Thymus (tissue), 11 donors: Measurements from ENCODE around the gene RAB3GAP2. TPM values are rescaled to one million over a fixed set of nuclear protein-coding genes. Genes with fewer than 3 reads are reported as not detected.
"Not testable (repeated sequence)": the region's sequence is repeated elsewhere in the genome, so short reads cannot be mapped to it uniquely, and the experiment has no call there.

Experiments used
- DNase-seq, 9 donors: peaks; one replicate each; pipeline ENCODE4 v3.0.0-alpha.2; 2013; ENCODE audit warnings: low spot score in 9 of 9, low read depth in 6 of 9, missing footprints in 1 of 9
- H3K27ac ChIP-seq, 2 donors: one replicate each; pipeline ENCODE4 v1.5.1; 2013; ENCODE audit warnings: control low read depth in 1 of 2, low read depth in 1 of 2, low read length in 1 of 2, mild to moderate bottlenecking in 1 of 2, moderate library complexity in 1 of 2
- H3K27me3 ChIP-seq, 2 donors: one replicate each; pipeline ENCODE4 v1.5.1; 2013; ENCODE audit warnings: low read length in 1 of 2; ENCODE audit not compliant: control insufficient read depth in 2 of 2, insufficient read depth in 1 of 2
- H3K36me3 ChIP-seq, 2 donors: one replicate each; pipeline ENCODE4 v1.5.1; 2013; ENCODE audit warnings: low read length in 1 of 2, mild to moderate bottlenecking in 1 of 2, moderate library complexity in 1 of 2; ENCODE audit not compliant: control insufficient read depth in 2 of 2, insufficient read depth in 2 of 2
- H3K4me1 ChIP-seq, 2 donors: one replicate each; pipeline ENCODE4 v1.5.1; 2013; ENCODE audit warnings: low read length in 2 of 2; ENCODE audit not compliant: control insufficient read depth in 2 of 2, insufficient read depth in 2 of 2
- H3K4me3 ChIP-seq, 2 donors: one replicate each; pipeline ENCODE4 v1.5.1; 2013; ENCODE audit warnings: low read length in 2 of 2, control low read depth in 1 of 2, mild to moderate bottlenecking in 1 of 2
- H3K9me3 ChIP-seq, 2 donors: one replicate each; pipeline ENCODE4 v1.5.1; 2013; ENCODE audit warnings: low read length in 1 of 2, mild to moderate bottlenecking in 1 of 2; ENCODE audit not compliant: control insufficient read depth in 2 of 2, insufficient read depth in 1 of 2
- WGBS: extraction: QIAGEN DNeasy Blood & Tissue Kit; methylation state at CpG from one replicate; pipeline ENCODE4 v1.1.7; 2013; 5-methylcytosine and 5-hydroxymethylcytosine counted together
- polyA plus RNA-seq: library from polyadenylated mRNA; stranded (reverse); fragments of 200-250 nt; gene quantifications from one replicate; pipeline ENCODE4 v1.2.3, GENCODE V29; 2013
- total RNA-seq: library from RNA; stranded (reverse); fragments of 120-200 nt; gene quantifications from one replicate; pipeline ENCODE4 v1.2.4, GENCODE V29; 2013
- donor health status: healthy.

The RAB3GAP2 gene
- total and polyA plus RNA-seq, 2 donors, result 14.4 to 19.6 TPM

DNA sequence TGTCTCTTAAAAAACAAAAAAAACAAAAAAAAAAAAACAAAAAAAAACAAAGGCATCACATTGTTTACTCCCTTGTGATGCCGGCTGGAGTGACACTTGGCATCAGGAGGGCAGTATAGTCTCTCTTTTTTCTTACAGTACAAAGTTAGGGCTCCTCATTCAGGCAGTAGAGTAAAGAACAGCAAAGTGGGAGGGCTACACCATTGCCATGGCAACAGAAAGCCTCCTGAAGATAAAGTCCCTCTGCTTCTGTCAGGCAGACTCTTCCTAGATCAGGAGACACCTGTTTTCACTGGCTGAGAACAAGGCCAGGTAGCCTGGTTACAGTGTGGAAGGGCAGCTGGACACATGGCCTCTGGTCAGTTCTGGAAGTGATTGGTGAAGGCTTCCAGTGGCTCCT is 41.3 kb upstream of the RAB3GAP2 start:
- no peak for DNase-seq
- no peaks in the 10 kb centered on the region for H3K36me3 ChIP-seq
- H3K4me3 ChIP-seq, result no peak overlapping the region
- H3K4me1 ChIP-seq, result no peaks in the 10 kb centered on the region
- H3K27ac ChIP-seq, result no peak overlapping the region
- WGBS, result 96% methylated on average over 1 of the region's 1 CpG
- no peaks in the 10 kb centered on the region for H3K27me3 ChIP-seq
- no peaks in the 10 kb centered on the region for H3K9me3 ChIP-seq

DNA sequence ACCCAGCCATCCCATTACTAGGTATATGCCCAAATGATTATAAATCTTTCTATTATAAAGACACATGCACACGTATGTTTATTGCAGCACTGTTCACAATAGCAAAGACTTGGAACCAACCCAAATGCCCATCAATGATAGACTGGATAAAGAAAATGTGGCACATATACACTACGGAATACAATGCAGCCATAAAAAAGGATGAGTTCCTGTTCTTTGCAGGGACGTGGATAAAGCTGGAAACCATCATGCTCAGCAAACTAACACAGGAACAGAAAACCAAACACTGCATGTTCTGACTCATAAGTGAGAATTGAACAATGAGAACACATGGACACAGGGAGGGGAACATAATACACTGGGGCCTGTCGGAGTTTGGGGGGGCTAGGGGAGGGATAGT is 37.9 kb upstream of the RAB3GAP2 start:
- H3K4me3 ChIP-seq, H3K4me1 ChIP-seq, H3K36me3 ChIP-seq, H3K27me3 ChIP-seq, H3K27ac ChIP-seq, DNase-seq, H3K9me3 ChIP-seq: not testable (repeated sequence)
- 93% methylated on average over 4 of the region's 4 CpGs for WGBS

- Histone ChIP-seq H3K27ac (no peak overlapping the region), H3K36me3 (no peaks in the 10 kb centered on the region), H3K4me3 (no peak overlapping the region), H3K9me3 (no peaks in the 10 kb centered on the region), H3K27me3 (no peaks in the 10 kb centered on the region), H3K4me1 (no peaks in the 10 kb centered on the region)
- WGBS, result 95% methylated on average over 3 of the region's 3 CpGs
- DNase-seq, result no peak
Observed at GRCh38 chr1:220307607-220308006, 35.4 kb upstream of the RAB3GAP2 start.

DNA sequence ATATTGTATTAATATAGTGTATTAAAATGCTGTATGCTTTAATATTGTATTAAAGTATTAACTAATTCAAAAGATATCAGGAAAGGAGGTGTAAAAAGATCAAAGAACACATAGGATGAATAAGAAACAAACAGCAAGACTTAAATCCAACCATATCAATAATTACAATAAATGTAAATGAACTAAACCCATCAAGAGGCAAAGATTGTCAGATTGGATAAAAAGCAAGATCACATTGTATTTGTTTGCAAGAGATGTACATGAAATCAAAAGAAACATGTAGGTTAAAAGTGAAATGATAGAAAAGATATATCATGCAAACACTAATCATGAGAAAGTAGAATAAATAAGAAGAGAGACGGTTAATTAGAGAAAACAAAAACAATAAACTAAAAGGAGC is 34.1 kb upstream of the RAB3GAP2 start:
- H3K27ac ChIP-seq, result no peak overlapping the region
- no peaks in the 10 kb centered on the region for H3K4me1 ChIP-seq
- 96% methylated on average over 1 of the region's 1 CpG for WGBS
- H3K9me3 ChIP-seq, result no peaks in the 10 kb centered on the region
- H3K4me3 ChIP-seq, result no peak overlapping the region
- no peak for DNase-seq
- H3K36me3 ChIP-seq, result no peaks in the 10 kb centered on the region
- H3K27me3 ChIP-seq, result no peaks in the 10 kb centered on the region

DNA sequence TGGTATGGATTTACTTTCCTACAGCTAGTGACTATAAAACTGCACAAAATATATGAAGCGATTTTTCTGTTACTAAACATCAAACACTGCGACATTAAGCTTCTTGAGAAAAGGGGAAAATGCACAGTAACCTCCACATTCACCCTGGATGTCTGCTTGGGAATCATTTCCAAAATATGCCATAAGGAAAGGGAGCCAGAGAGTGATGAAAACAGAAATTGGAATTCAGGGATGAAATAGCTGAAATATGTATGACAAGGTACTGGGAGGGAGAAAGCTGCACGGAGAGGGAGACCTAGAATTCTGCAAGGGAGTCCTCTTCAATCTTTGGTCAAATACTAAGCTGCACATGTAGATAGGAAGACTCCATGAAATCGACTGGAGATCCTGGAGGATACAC is 31.6 kb upstream of the RAB3GAP2 start:
- H3K4me3 ChIP-seq, result no peak overlapping the region
- no peak for DNase-seq
- no peaks in the 10 kb centered on the region for H3K36me3 ChIP-seq
- no peak overlapping the region for H3K27ac ChIP-seq
- no peaks in the 10 kb centered on the region for H3K4me1 ChIP-seq
- no peaks in the 10 kb centered on the region for H3K27me3 ChIP-seq
- H3K9me3 ChIP-seq, result no peaks in the 10 kb centered on the region
- 95% methylated on average over 4 of the region's 4 CpGs for WGBS

GRCh38 chr1:220301630-220302029 is 29.4 kb upstream of the RAB3GAP2 start:
- Histone ChIP-seq H3K4me1 (no peaks in the 10 kb centered on the region), H3K9me3 (no peaks in the 10 kb centered on the region), H3K36me3 (no peaks in the 10 kb centered on the region), H3K27me3 (no peaks in the 10 kb centered on the region), H3K4me3 (no peak overlapping the region), H3K27ac (no peak overlapping the region)
- 40% methylated on average over 2 of the region's 2 CpGs for WGBS
- DNase-seq, result no peak

GRCh38 chr1:220300442-220301121 is 28.3 kb upstream of the RAB3GAP2 start:
- Histone ChIP-seq H3K27me3 (no peaks in the 10 kb centered on the region), H3K36me3 (no peaks in the 10 kb centered on the region), H3K9me3 (no peaks in the 10 kb centered on the region), H3K4me3 (no peak overlapping the region), H3K4me1 (no peaks in the 10 kb centered on the region), H3K27ac (peak overlapping the region; percentile 31 to 45)
- WGBS, result 82% methylated on average over 7 of the region's 7 CpGs
- peak in 1 of 9 donors; percentile 6 for DNase-seq

GRCh38 chr1:220299337-220299736 is 27.1 kb upstream of the RAB3GAP2 start:
- no peaks in the 10 kb centered on the region for H3K36me3 ChIP-seq
- H3K4me1 ChIP-seq, result no peaks in the 10 kb centered on the region
- H3K27ac ChIP-seq, result no peak overlapping the region
- WGBS, result 97% methylated on average over 7 of the region's 7 CpGs
- H3K27me3 ChIP-seq, result no peaks in the 10 kb centered on the region
- no peak overlapping the region for H3K4me3 ChIP-seq
- no peaks in the 10 kb centered on the region for H3K9me3 ChIP-seq
- DNase-seq, result no peak

DNA sequence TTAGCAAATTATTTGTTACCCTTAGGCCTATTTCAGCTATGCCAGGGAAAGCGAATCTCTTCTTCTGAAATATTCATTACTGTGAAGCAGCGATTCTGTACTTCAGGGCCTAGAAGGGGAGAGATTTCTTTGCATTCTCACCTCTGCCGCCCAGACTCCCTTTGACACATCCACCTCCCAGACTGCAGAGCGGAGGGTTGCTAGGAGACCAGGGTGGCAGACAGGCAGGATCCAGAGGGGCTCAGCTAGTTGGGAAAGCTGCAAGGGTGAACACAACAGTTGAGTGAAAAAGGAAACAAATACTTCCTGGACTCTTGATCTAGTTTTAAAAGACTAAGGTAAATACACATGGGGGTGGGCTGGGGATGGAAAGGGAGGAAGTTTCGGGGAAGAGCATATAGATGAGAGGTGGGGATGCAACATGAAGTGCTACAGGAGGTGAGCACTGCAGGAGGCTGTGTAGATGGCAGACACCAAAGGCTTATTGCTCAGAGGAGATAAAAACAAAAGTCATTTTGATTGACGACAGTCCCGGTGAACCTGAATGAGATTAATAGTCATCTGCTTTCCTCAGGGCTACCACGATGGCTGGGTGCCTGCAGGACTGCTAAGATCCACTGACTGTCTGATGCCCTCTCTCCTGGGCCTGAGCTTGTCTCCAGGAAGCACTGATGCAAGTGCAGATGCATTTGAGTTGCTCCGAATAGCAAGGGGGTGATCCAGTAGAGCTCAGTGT is 26.4 kb upstream of the RAB3GAP2 start:
- no peak overlapping the region for H3K4me3 ChIP-seq
- no peak for DNase-seq
- H3K36me3 ChIP-seq, result no peaks in the 10 kb centered on the region
- H3K4me1 ChIP-seq, result no peaks in the 10 kb centered on the region
- H3K27me3 ChIP-seq, result no peaks in the 10 kb centered on the region
- no peak overlapping the region for H3K27ac ChIP-seq
- no peaks in the 10 kb centered on the region for H3K9me3 ChIP-seq
- 90% methylated on average over 9 of the region's 9 CpGs for WGBS
